ENCODE results near the gene CENPP.

CENPP gene

GRCh38 chr9:92467041-92467440 lies 141.3 kb downstream of the CENPP start:
- Histone ChIP-seq H3K4me1 (no peaks in the 10 kb centered on the region), H3K9ac (no peak overlapping the region), H3K36me3 (ENCODE audit: control insufficient read depth, insufficient read depth, low read length) (no peaks in the 10 kb centered on the region), H3K9me3 (ENCODE audit: control insufficient read depth, low read length) (no peaks in the 10 kb centered on the region), H2AFZ (no peak overlapping the region), H3K4me3 (ENCODE audit: low read depth, low read length) (no peak overlapping the region), H3K4me2 (ENCODE audit: low read length) (no peak overlapping the region), H3K27ac (no peak overlapping the region), H3K79me2 (no peaks in the 10 kb centered on the region), H3K27me3 (ENCODE audit: control insufficient read depth, insufficient read depth, low read length) (no peaks in the 10 kb centered on the region)
- TF ChIP-seq CTCF (IDR thresholded peaks at IDR 0.05), result no peak

GRCh38 chr9:92467511-92467910 lies 141.8 kb downstream of the CENPP start:
- Histone ChIP-seq H3K36me3 (ENCODE audit: control insufficient read depth, insufficient read depth, low read length) (no peaks in the 10 kb centered on the region), H3K79me2 (no peaks in the 10 kb centered on the region), H3K9me3 (ENCODE audit: control insufficient read depth, low read length) (no peaks in the 10 kb centered on the region), H3K9ac (no peak overlapping the region), H3K27ac (no peak overlapping the region), H3K27me3 (ENCODE audit: control insufficient read depth, insufficient read depth, low read length) (no peaks in the 10 kb centered on the region), H3K4me1 (no peaks in the 10 kb centered on the region), H2AFZ (no peak overlapping the region), H3K4me3 (ENCODE audit: low read depth, low read length) (no peak overlapping the region), H3K4me2 (ENCODE audit: low read length) (no peak overlapping the region)
- no peak for TF ChIP-seq CTCF (IDR thresholded peaks at IDR 0.05)

- Histone ChIP-seq H3K4me3 (ENCODE audit: low read depth, low read length) (no peak overlapping the region), H3K36me3 (ENCODE audit: control insufficient read depth, insufficient read depth, low read length) (no peaks in the 10 kb centered on the region), H3K9me3 (ENCODE audit: control insufficient read depth, low read length) (no peaks in the 10 kb centered on the region), H3K9ac (no peak overlapping the region), H3K79me2 (no peaks in the 10 kb centered on the region), H3K27ac (no peak overlapping the region), H3K27me3 (ENCODE audit: control insufficient read depth, insufficient read depth, low read length) (no peaks in the 10 kb centered on the region), H2AFZ (no peak overlapping the region), H3K4me2 (ENCODE audit: low read length) (no peak overlapping the region), H3K4me1 (no peaks in the 10 kb centered on the region)
- no peak for TF ChIP-seq CTCF (IDR thresholded peaks at IDR 0.05)
Observed at GRCh38 chr9:92468206-92468605, 142.5 kb downstream of the CENPP start.

- Histone ChIP-seq H3K79me2 (no peaks in the 10 kb centered on the region), H3K4me3 (ENCODE audit: low read depth, low read length) (no peak overlapping the region), H3K9me3 (ENCODE audit: control insufficient read depth, low read length) (no peaks in the 10 kb centered on the region), H3K27me3 (ENCODE audit: control insufficient read depth, insufficient read depth, low read length) (no peaks in the 10 kb centered on the region), H3K36me3 (ENCODE audit: control insufficient read depth, insufficient read depth, low read length) (no peaks in the 10 kb centered on the region), H3K27ac (no peak overlapping the region), H3K4me1 (no peaks in the 10 kb centered on the region), H3K4me2 (ENCODE audit: low read length) (no peak overlapping the region), H3K9ac (no peak overlapping the region), H2AFZ (no peak overlapping the region)
- TF ChIP-seq CTCF (IDR thresholded peaks at IDR 0.05), result no peak
Observed at GRCh38 chr9:92474587-92474986, 148.8 kb downstream of the CENPP start.

- H3K36me3 ChIP-seq (ENCODE audit: control insufficient read depth, insufficient read depth, low read length), result no peaks in the 10 kb centered on the region
- no peak overlapping the region for H3K4me2 ChIP-seq (ENCODE audit: low read length)
- H3K27me3 ChIP-seq (ENCODE audit: control insufficient read depth, insufficient read depth, low read length), result no peaks in the 10 kb centered on the region
- H2AFZ ChIP-seq, result no peak overlapping the region
- H3K4me1 ChIP-seq, result no peaks in the 10 kb centered on the region
- H3K79me2 ChIP-seq, result no peaks in the 10 kb centered on the region
- no peaks in the 10 kb centered on the region for H3K9me3 ChIP-seq (ENCODE audit: control insufficient read depth, low read length)
- H3K4me3 ChIP-seq (ENCODE audit: low read depth, low read length), result no peak overlapping the region
- H3K9ac ChIP-seq, result no peak overlapping the region
- no peak for TF ChIP-seq CTCF (IDR thresholded peaks at IDR 0.05)
- H3K27ac ChIP-seq, result no peak overlapping the region
Observed at GRCh38 chr9:92476962-92477361, 151.2 kb downstream of the CENPP start.
